Ramos (cell line): ENCODE results near the gene HIPK2.
"Not testable (repeated sequence)": the region's sequence is repeated elsewhere in the genome, so short reads cannot be mapped to it uniquely, and the experiment has no call there.

Experiments used
- in situ Hi-C: fragments of 300-500 bp; cut with MboI; formaldehyde crosslinking; loops from one replicate; pipeline ENCODE4 v1.14.3; 2022; ENCODE audit warnings: low sequenced_read_pairs; ENCODE audit not compliant: unreplicated experiment

The HIPK2 gene

GRCh38 chr7:139562491-139562890 lies 215.3 kb downstream of the HIPK2 start:
- in situ Hi-C loops: no loop called here

GRCh38 chr7:139560678-139561077 lies 217.1 kb downstream of the HIPK2 start:
- in situ Hi-C loops: no loop called here

GRCh38 chr7:139560199-139560598 lies 217.6 kb downstream of the HIPK2 start:
- in situ Hi-C loops: no loop called here

GRCh38 chr7:139559364-139560105 lies 218.3 kb downstream of the HIPK2 start:
- in situ Hi-C loops: no loop called here

- in situ Hi-C loops: no loop called here
Measured at GRCh38 chr7:139557857-139558581, 219.8 kb downstream of the HIPK2 start.

- in situ Hi-C loops: not testable (repeated sequence)
Measured at GRCh38 chr7:139553991-139554700, 223.7 kb downstream of the HIPK2 start.

- in situ Hi-C loops: no loop called here
Measured at GRCh38 chr7:139548302-139549028, 229.3 kb downstream of the HIPK2 start.

GRCh38 chr7:139544645-139545044 lies 233.2 kb downstream of the HIPK2 start:
- in situ Hi-C loops: no loop called here

- in situ Hi-C loops: no loop called here
Measured at GRCh38 chr7:139543801-139544603, 233.8 kb downstream of the HIPK2 start.

GRCh38 chr7:139542308-139543151 lies 235.3 kb downstream of the HIPK2 start:
- in situ Hi-C loops: no loop called here

- in situ Hi-C loops: no loop called here
Measured at GRCh38 chr7:139541600-139542307, 236.0 kb downstream of the HIPK2 start.

- in situ Hi-C loops: no loop called here
Measured at GRCh38 chr7:139540203-139540602, 237.6 kb downstream of the HIPK2 start.

GRCh38 chr7:139538881-139539635 lies 238.7 kb downstream of the HIPK2 start:
- in situ Hi-C loops: no loop called here

GRCh38 chr7:139536152-139536551 lies 241.6 kb downstream of the HIPK2 start:
- in situ Hi-C loops: no loop called here

GRCh38 chr7:139534966-139535651 lies 242.7 kb downstream of the HIPK2 start:
- in situ Hi-C loops: no loop called here

- in situ Hi-C loops: no loop called here
Measured at GRCh38 chr7:139534096-139534495, 243.7 kb downstream of the HIPK2 start.

GRCh38 chr7:139532636-139533155 lies 245.1 kb downstream of the HIPK2 start:
- in situ Hi-C loops: no loop called here
